HG03520 (cell line): ENCODE measurements around the gene CYP2W1.
A peak's percentile ranks its signal among the peaks of the same experiment; 100 is the strongest.
"Not testable (repeated sequence)": the region's sequence is repeated elsewhere in the genome, so short reads cannot be mapped to it uniquely, and the experiment has no call there.

Experiments
- ATAC-seq: cut with Tn5 transposase; IDR thresholded peaks from one replicate; pipeline ENCODE4 v1.9.1; 2021; ENCODE audit warnings: mild to moderate bottlenecking, moderate library complexity; ENCODE audit not compliant: unreplicated experiment

CYP2W1 gene

DNA sequence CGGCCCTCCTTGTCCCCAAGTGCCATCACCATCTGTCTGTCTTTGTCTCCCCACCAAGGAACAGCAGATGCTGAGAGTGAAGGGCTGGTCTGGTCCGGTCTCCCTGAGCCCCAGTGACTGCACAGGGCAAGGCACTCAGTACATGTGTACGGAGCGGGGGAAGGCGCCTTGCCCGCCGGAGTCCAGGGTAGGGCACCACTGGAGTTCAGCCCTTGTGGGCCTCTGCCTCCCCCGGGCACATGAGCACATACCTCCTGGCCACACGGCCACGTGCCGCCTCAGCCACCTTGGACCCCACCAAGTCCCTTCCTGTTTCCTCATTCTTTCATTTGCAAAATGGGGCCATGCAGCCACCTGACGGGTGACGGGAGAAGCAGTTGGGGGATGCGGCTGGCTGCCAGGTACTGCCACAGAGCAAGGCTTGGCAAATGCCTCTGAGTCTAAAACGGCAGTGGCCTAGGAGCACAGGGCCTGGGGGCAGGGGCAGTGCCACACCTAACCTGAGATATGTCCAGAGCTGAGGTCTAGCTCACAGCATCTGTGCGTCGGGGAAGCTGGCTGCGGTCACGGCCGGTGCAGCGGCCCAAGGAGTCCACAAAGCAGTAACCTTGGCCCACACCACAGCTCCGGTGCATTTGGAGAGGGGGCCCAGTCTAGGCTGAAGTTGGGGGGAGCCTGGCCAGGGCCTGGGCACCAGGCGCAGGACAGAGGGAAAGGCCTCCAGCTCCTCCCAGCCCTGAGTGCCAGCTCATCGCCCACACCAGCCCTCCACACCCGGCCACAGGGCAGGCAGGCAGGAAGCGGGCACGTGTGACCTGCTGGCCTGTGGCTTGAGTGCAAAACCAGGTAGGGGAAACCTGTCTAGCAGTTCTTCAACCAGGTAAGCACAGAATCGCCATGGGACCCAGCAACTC is 33.7 kb upstream of the CYP2W1 start:
- no peak for ATAC-seq

DNA sequence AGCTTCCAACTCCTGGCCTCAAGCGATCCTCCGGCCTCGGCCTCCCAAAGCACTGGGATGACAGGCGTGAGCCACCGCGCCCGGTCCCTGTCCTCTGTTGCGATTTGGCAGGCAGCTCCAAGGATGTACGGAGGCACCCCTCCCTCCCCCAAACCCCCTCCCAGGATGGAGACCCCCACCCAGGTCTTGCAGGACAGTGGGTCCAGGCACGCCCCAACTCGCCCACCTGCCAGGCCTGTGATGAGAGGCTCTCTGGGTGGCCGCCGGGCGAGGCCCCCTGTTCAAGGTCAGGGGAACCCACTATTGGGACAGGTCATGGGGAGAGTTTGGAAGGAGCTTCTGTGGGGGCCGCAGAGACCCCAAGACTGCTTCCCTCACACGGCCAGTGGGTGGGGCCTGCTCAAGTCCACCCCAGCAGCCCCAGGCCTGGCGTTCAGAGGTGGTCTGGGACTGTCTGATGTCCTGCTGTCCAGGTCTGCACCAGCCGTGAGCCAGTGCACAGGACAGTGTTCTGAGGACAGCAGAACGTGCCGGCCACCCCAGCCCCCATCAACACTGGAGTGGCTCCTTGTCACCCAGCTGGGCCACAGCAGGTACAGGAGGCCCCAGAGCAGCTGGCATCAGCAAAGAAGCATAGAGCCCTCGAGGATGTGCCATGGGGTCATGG is 31.0 kb upstream of the CYP2W1 start:
- no peak for ATAC-seq

DNA sequence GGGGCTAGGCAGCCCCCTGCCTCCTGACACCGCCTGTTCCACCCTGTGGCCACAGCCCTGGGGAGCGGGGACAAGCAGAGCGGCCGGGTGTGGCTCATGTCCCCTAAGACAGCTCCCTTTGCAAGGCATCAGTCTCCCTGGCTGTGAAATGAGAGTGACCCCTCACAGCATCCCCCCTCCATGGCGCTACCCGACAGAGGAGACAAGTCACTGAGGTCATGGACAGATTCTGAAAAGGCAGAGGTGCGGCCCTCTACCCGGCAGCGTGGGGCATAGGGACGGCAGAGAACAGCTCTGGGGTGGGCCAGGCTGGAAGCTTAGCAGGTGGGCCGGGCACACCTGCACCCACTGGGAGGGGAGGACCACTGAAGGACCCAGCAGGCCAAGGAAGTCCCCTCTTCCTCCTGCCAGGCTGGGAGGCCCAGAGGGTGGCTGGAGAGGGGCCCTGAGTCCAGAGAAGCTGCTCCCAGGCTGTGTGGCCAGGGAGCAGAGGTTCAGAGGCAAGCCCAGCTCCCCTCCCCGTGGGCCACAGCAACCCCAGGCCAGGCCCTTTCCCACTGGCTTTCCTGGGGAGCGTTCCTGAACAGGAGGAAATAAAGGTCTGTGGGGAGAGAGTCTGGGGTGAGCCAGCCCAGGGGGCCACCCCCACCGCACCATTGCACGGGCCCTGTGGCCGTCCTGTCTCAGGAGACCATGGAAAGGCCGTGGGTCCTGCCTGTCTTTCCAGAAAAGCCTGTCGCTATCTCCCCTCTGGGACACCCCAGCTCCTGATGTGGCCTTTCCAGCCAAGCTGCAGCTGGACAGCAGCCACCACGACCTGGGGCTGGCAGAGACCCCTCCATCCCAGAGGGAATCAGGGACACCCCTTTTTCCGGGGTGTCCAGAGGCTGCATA is 30.2 kb upstream of the CYP2W1 start:
- no peak for ATAC-seq

DNA sequence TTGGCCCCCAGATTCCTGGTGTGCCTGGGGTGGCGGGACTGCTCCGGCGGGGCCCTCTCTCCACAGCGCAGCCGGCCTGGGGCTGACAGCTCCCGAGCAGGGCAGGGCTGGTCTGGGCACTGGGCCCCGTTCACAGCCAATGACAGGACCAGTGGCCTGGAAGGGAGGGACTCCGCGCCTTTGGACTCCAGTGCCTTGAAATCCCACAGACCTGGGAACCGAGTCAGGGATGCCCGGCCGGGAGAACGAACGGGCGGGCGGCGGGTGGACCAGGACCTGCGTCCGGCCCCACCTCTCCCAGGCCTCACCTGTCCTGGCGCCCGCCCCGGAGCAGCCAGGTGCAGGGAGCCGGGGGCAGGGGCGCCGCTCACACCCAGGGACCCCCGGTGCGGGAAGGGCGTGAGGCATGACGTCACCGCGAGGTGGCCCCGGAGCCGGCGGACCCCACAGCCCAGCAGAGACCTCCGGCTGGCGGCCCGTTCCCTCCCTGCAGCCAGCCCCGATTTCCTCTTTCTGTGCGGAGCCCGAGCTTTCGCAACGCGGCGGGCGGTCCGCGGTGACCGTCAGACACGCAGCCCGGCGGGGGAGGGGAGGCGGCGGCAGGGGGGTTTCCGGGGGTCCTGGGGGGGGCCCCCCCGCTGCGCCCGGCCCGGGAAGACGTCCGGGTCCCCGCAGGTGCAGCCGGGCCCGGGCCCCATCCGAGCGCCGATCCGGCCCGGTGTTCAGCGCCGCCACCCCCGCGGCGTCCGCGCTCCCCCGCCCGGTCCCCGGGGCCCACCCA is 29.2 kb upstream of the CYP2W1 start:
- peak; percentile 12 for ATAC-seq

DNA sequence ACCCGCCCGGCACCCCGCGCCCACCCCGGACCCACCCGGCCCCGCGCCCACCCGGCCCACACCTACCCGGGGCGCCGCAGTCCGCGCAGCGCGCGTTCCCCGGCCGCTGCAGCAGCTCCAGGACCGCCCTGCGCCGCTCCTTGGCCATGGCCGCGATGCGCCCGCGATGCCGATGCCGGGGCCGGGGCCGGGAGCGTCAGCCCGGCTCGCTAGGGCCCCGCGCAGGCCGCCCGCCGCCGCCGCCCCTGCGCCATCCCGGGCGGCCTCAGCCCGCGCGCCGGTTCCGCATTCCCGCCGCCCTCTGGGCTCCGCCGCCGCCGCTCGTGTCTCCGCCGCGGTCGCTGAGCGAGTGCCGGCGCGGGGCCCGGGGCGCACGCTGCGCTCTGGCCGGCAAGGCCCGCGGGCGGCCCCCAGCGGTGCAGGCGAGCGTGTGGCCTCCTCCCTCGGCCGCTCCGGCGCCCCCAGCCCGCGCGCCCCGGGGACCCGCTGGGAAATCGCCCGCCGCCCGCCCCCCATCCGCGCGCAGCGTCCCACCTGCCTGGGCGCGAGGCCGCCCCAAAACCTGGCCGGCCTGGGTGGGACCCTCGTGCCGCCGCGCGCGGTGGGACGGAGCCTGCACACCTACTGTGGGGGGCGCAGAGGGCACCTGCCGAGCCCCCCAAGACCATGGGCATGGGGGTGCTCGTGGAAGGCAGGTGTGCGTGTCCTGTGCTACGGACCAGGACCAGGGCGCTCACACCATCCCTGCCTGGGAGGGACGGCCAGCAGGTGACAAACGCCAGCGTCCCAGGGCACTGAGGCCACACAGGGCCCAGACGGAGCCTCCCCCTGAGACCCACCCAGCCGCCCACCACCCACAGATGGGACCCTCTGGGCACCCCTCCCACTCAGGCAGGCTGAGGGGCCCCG is 28.4 kb upstream of the CYP2W1 start, which contains the start of gene ADAP1:
ADAP1 (minus strand) TSS at position 351 of the 909 bp plus-strand sequence; CDS start at position 148, 203 bp downstream.
- ATAC-seq, result peak; percentile 43

DNA sequence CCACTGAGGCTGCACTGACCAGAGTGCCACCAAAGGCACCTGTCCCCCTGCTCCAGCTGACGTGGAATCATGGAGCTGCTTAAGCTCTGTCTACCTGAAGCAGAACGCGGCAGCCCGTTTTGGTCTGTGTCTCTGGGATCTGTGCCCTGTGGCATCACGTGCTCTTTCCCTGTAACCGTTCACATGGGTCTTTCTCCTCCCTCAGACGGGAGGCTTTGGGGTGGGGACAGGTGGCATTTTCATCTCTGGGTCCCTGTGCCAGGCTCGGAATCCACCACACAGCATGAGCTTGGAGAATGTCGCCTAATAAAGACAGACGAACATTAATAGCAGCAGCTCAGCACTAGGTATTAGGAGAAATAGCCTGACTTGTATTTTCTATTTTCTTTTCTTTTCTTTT is 26.9 kb upstream of the CYP2W1 start:
- ATAC-seq, result no peak

DNA sequence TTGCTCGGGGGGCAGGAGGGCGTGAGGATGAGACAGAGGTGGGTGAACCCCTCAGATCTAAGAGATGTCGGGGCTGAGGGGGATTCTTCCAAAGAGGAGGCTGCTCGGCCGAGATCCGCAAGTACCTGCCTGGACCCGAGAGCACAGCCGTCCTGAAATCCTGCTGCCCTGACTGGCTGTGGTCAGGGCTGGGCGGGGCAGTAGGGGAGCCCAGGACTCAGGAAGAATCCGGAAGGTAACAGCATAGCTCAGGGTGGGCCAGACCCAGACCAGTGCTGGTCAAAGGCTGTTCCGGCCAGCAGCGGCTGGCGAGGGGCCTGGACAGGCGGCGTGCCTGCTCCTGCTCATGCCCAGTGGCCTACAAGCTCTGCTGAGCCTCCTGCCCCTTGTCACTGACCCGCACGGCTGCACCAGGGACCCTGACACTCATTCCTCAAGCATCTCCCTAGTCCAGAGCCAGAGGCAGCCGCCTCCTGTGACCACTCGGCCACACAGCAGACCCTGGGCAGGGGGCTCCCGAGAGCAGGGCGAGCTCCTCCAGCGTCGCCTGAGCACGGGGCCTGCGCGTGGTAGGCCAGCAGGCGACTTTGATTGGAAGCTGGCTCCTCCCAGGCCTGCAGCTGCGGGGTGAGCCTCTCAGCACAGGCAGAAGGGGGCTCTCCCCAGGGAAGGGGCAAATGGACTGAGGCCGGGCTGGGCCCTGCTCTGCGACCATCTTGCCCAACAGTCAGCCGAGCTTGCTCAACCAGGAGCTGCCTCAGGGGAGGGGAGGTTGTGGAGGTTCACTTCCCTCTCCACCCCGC is 25.4 kb upstream of the CYP2W1 start:
- no peak for ATAC-seq

DNA sequence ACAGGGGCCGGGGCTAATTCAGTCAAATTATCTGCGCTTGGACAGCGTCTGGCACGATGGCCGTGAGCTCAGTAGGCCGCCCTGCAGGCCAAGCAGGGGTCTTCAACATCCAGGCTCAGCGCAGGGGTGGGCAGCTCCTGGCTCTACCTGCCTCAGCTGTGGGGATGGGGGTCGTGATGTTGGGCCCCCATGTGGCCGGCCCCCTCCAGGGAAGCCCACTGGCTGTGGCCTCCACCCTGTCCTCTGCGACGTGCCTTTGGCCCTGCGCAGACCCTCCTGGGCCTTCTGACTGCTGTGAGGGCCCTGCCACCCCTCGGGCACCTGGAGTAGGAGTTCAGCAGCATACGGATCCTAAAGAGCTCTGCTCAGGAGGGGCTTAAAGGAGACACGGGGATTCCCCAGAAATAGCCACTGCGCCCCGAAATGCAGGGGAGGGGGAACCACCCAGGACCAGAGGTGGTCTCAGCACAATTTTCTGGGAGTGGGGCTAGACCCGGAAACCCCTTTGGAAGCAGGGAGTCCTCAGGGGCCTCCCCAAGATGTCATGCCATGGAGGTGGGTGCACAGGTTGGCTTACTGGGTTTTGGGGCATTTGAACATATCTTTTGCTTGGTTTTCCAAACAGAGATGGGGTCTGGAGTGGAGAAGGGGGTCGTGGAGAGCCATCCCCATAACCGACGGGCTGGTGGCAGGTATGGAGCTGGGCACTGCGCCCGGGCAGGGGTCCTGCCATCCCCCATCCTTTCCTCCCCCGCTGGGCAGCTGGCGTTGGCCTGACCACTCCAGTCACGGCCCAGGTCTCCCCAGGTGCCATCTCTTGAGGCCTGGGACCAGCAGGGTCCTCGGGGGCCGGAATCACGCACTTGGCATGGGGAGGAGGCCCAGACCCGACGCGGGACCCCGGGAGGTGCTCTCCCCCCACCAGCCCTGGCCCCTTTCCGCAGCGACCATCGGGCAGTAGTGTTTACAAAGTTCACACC is 24.5 kb upstream of the CYP2W1 start:
- no peak for ATAC-seq

DNA sequence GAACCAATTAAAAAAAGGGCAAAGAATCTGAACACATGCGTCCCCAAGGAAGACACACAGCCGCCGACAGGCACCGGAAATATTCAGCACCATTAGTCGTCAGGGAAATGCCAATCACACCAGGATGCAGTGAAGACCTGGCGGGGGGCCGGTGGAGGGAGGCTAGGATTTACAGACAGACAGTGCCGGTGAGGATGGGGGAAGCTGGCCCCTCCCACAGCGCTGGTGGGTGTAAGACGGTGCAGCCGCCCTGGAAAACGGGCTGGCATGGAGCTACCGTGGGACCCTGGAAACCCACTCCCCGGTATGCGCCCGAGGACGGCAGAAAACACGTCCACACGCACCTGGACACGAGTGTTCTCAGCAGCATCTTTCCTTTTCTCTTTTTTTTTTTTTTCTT is 23.7 kb upstream of the CYP2W1 start:
- ATAC-seq, result no peak

DNA sequence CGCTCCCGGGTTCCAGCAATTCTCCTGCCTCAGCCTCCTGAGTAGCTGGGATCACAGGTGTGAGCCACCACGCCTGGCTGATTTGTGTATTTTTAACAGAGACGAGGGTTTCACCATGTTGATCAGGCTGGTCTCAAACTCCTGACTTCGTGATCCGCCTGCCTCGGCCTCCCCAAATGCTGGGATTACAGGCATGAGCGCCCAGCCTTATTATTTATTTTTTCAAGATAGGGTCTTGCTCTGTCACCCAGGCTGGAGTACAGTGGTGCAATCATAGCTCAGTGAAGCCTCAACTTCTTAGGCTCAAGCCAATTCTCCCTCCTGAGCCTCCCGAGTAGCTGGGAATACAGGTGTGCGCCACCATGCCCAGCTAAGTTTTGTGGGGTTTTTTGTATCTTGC is 23.2 kb upstream of the CYP2W1 start:
- not testable (repeated sequence) for ATAC-seq

DNA sequence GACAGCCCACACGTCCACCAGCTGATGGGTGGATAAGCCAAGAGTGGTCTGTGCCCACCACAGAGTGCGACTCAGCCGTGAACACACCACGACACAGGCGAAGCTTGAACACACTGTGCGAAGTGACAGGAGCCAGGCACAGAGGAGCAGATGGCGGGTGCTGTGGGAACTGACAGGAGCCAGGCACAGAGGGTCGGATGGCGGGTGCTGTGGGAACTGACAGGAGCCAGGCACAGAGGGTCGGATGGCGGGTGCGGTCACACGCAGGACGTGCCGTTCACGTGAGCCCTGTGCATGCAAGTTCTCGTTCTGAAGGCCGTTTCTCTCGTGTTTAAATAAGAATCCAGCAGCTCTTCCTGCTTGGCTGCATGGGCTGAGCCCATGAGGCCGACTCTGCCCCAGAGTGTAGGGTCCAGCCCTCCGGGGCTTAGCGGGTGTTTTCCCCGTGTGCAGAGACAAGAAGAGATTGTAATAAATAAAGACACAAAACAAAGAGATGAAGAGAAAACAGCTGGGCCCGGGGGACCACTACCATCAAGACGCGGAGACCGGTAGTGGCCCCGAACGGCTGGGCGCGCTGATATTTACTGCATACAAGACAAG is 22.6 kb upstream of the CYP2W1 start:
- ATAC-seq, result no peak

DNA sequence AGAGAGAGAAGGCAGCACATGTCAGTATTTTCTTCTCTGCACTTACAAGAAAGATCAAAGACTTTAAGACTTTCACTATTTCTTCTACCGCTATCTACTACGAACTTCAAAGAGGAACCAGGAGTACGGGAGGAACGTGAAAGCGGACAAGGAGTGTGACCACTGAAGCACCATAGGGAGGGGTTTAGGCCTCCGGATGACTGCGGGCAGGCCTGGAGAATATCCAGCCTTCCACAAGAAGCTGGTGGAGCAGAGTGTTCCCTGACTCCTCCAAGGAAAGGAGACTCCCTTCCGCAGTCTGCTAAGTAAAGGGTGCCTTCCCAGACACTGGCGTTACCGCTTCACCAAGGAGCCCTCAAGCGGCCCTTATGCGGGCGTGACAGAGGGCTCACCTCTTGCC is 22.0 kb upstream of the CYP2W1 start:
- not testable (repeated sequence) for ATAC-seq

DNA sequence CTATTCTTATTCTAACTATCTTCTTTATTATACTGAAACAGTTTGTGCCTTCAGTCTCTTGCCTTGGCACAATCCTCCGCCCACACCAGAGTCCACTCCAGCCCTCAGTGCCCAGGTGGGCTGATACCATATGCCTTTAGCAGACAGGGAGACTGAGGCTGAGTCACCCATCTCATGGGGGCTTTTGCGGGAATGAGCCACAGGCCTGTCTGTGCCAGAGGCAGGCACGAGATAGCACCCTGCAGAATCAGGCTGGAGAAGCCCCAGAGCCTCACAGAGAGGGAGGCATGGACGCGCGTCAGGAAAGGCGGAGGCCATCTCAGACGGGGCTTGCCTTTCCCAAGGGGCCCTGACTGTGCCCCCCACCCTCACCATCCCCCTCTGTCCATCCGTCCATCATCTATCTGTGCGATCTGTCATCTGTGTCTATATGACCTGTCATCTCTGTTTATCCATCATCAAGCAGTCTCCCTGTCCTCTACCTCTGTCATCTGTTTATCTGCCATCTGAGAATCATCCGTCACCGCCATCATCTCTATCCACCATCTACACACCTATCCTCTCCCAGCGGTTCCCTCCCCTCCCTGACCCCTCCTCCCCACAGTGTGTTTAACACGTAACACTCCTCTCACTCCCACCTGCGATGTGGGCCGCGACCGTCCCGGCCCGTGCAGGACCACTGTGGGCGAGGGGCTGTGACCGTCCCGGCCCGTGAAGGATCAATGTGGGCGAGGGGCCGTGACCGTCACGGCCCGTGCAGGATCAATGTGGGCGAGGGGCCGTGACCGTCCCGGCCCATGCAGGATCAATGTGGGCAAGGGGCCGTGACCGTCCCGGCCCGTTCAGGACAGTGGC is 21.2 kb upstream of the CYP2W1 start:
- ATAC-seq, result no peak

DNA sequence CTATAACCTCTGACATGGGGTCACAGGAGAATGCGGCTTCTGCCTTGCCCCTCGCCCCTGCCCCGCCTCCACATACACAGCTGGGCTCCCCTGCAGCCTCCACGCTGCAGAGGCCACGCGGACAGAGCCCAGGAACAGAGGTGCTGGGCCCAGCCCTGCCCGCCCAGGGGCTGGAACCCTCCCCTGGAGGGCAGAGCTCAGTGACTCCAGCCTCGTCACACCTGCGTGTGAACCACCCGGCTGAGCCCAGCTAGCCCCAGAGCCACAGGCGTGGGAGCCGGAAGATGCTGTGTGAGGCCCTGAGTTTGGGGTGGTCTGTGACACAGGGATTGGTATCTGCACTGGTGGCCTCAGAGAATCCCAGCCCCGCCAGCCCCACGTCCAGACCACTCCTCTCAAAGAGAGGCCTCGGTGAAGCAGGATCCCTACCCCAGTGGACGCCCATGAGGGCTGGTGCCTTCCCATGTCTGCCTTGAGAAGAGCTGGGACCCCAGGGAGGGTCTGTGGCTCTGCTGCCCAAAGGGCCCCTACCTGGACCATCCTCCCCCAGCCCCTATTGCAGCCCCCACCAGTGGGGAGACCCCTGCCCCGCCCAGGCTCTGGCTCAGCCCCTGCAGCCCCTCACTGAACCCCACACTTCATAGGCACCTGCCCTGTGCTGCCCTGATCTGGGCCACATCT is 20.4 kb upstream of the CYP2W1 start:
- no peak for ATAC-seq
